Measurements from ENCODE around the gene IDH1. TPM values are rescaled to one million over a fixed set of nuclear protein-coding genes. Genes with fewer than 3 reads are reported as not detected.
A peak's percentile ranks its signal among the peaks of the same experiment; 100 is the strongest.
"Not testable (repeated sequence)": the region's sequence is repeated elsewhere in the genome, so short reads cannot be mapped to it uniquely, and the experiment has no call there.

The IDH1 gene
- total and polyA plus RNA-seq, 11 donors: 16.0 to 115 (median 33.3) TPM

DNA sequence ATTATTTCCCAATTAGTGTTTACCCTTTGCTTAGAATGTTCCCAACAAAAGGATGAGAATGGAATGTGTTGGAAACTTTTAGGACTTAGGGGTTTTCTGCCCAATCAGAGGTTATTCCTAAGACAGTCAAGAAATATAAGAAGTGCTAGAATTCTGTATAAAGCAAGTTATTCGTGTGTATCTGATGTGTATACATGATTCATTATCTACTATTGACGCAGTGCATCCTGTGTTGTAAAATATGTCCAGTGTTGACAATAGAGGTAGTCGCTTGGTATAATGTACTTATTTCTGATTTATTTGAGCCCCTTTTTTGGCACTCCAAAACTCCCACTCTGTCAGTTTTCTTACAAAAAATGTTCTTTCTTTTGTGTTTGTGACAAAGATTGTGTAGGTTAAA, 12.1 kb upstream of the IDH1 start:
- Histone ChIP-seq H3K27me3 (no peaks in the 10 kb centered on the region), H3K36me3 (peaks cover 0 to 12% (median 7%) of the 10 kb centered on the region in 9 donors), H3K27ac (peak overlapping the region; percentile 86 to 99 (median 96)), H3K4me1 (peaks cover 3 to 39% (median 26%) of the 10 kb centered on the region in 12 donors), H3K4me3 (peak overlapping the region; percentile 72 to 100 (median 92)), H3K9me3 (peaks cover 0 to 4% (median 0%) of the 10 kb centered on the region in 12 donors)
- intact Hi-C loops (cut with DNase I): no loop called here
- no peak for TF ChIP-seq POLR2A (IDR thresholded peaks at IDR 0.05)
- TF ChIP-seq, protein P1, sequence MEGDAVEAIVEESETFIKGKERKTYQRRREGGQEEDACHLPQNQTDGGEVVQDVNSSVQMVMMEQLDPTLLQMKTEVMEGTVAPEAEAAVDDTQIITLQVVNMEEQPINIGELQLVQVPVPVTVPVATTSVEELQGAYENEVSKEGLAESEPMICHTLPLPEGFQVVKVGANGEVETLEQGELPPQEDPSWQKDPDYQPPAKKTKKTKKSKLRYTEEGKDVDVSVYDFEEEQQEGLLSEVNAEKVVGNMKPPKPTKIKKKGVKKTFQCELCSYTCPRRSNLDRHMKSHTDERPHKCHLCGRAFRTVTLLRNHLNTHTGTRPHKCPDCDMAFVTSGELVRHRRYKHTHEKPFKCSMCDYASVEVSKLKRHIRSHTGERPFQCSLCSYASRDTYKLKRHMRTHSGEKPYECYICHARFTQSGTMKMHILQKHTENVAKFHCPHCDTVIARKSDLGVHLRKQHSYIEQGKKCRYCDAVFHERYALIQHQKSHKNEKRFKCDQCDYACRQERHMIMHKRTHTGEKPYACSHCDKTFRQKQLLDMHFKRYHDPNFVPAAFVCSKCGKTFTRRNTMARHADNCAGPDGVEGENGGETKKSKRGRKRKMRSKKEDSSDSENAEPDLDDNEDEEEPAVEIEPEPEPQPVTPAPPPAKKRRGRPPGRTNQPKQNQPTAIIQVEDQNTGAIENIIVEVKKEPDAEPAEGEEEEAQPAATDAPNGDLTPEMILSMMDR (IDR thresholded peaks at IDR 0.05): no peak
- ATAC-seq (no peak), DNase-seq (no peak)
- 4 to 6% (median 5%) methylated on average over 3 of the region's 3 CpGs for WGBS, 4 donors

DNA sequence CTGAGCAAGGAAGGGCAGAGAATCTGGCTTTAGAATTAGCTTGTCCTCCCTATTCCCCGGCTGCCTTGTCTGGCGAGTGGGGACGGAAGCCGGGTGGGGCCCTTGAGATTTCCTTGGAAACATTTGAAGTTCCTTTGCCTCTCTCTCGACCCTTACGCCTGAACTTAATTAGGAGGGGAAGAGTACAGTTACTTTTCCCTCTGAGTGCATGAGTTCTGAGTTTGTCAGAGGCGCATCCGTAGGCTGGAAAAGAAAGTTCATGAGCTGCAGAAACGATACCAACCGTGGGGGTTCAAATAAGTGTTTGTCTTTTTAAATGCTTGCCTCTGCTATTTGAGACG, 11.7 kb upstream of the IDH1 start:
- ATAC-seq (no peak), DNase-seq (no peak)
- 0% methylated on average over 11 of the region's 11 CpGs for WGBS, 4 donors
- H3K9me3 ChIP-seq: peaks cover 0 to 4% (median 0%) of the 10 kb centered on the region in 12 donors
- TF ChIP-seq, protein P1 (IDR thresholded peaks at IDR 0.05): peak in 1 of 12 donors; percentile 1
- TF ChIP-seq POLR2A (IDR thresholded peaks at IDR 0.05): no peak
- H3K4me1 ChIP-seq: peaks cover 3 to 39% (median 26%) of the 10 kb centered on the region in 12 donors
- H3K36me3 ChIP-seq: peaks cover 0 to 8% (median 3%) of the 10 kb centered on the region in 9 donors
- H3K4me3 ChIP-seq: peak overlapping the region; percentile 72 to 100 (median 92)
- intact Hi-C loops (cut with DNase I): no loop called here
- H3K27ac ChIP-seq: peak overlapping the region; percentile 86 to 99 (median 96)
- no peaks in the 10 kb centered on the region for H3K27me3 ChIP-seq

- peaks cover 3 to 39% (median 26%) of the 10 kb centered on the region in 12 donors for H3K4me1 ChIP-seq
- intact Hi-C loops (cut with DNase I): loop anchor here in 1 of 10 donors (1.0 kb wide), 1 partner anchor 9 kb away; no protein-coding TSS in a partner anchor
- DNase-seq: peak; percentile 96 to 98 (median 97)
- ATAC-seq: peak; percentile 97 to 98 (median 98)
- TF ChIP-seq POLR2A (IDR thresholded peaks at IDR 0.05): peak; percentile 40 to 86
- TF ChIP-seq, protein P1 (IDR thresholded peaks at IDR 0.05): peak in 2 of 12 donors; percentile 5 to 9
- H3K9me3 ChIP-seq: peaks cover 0 to 4% (median 0%) of the 10 kb centered on the region in 12 donors
- 0 to 1% (median 1%) methylated on average over 27 to 50 of the region's 50 CpGs for WGBS, 4 donors
- no peaks in the 10 kb centered on the region for H3K27me3 ChIP-seq
- H3K36me3 ChIP-seq: peaks cover 0 to 3% (median 0%) of the 10 kb centered on the region in 9 donors
- peak within 1 kb of the TSS; percentile 72 to 100 (median 92) for H3K4me3 ChIP-seq
- H3K27ac ChIP-seq: peak within 1 kb of the TSS; percentile 86 to 99 (median 96)
Observed at GRCh38 chr2:208265801-208266552, 11.1 kb upstream of the IDH1 start, which contains the start of gene PIKFYVE. TSS of gene PIKFYVE (plus strand) at chr2:208266255. CDS start at chr2:208271520, 5,265 bp downstream.

GRCh38 chr2:208265371-208265800, 10.5 kb upstream of the IDH1 start:
- Histone ChIP-seq H3K36me3 (no peaks in the 10 kb centered on the region), H3K27ac (peak overlapping the region; percentile 68 to 99 (median 96)), H3K27me3 (no peaks in the 10 kb centered on the region), H3K9me3 (peaks cover 0 to 4% (median 0%) of the 10 kb centered on the region in 12 donors), H3K4me1 (peaks cover 3 to 39% (median 26%) of the 10 kb centered on the region in 12 donors), H3K4me3 (peak overlapping the region; percentile 72 to 100 (median 92))
- ATAC-seq (peak; percentile 39 to 54 (median 42)), DNase-seq (peak in 1 of 5 donors; percentile 41)
- 3 to 5% (median 4%) methylated on average over 9 of the region's 9 CpGs for WGBS, 4 donors
- TF ChIP-seq, protein P1 (IDR thresholded peaks at IDR 0.05): no peak
- TF ChIP-seq POLR2A (IDR thresholded peaks at IDR 0.05): no peak
- intact Hi-C loops (cut with DNase I): loop anchor here in 1 of 10 donors (1.0 kb wide), 1 partner anchor 8 kb away; no protein-coding TSS in a partner anchor

- intact Hi-C loops (cut with DNase I): loop anchor here in 1 of 10 donors (1.0 kb wide), 1 partner anchor 8 kb away; no protein-coding TSS in a partner anchor
- peaks cover 0 to 11% (median 6%) of the 10 kb centered on the region in 9 donors for H3K36me3 ChIP-seq
- DNase-seq: peak in 1 of 5 donors; percentile 34
- not testable (repeated sequence) for H3K9me3 ChIP-seq, H3K27me3 ChIP-seq, H3K4me3 ChIP-seq, ATAC-seq
- H3K4me1 ChIP-seq: peaks cover 0 to 37% (median 20%) of the 10 kb centered on the region in 12 donors
- WGBS, 4 donors: 47 to 55% (median 51%) methylated on average over 12 of the region's 12 CpGs
- H3K27ac ChIP-seq: peak overlapping the region; percentile 39 to 95 (median 71)
Observed at GRCh38 chr2:208256849-208257813, 2.3 kb upstream of the IDH1 start.
